Effector CD8-positive, alpha-beta T cell (primary cell): ENCODE measurements around the gene ACTR3.

Experiments
- DNase-seq: peaks from one replicate; lab custom pipeline; 2025; lab: John Stamatoyannopoulos, UW

Gene ACTR3

DNA sequence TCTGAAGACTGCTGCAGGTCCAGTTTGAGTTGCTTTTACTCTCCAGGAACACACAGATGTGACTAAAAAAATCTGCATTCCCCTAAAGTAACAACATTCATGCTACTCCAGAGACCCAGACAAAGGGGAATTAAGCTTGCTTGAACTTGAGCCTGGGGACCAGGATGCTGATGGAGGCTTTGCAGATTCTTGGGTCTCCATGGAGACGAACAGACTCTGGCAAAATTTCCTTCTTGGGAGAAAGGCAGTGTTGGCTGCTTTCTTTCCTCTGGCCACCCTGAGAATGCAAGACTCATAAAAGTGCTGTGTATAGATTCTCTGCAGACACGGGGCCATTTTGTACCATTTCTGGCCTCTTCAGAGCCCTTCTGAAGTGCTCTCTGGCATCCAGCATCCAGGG, 112.0 kb downstream of the ACTR3 start:
- DNase-seq = no peak

DNA sequence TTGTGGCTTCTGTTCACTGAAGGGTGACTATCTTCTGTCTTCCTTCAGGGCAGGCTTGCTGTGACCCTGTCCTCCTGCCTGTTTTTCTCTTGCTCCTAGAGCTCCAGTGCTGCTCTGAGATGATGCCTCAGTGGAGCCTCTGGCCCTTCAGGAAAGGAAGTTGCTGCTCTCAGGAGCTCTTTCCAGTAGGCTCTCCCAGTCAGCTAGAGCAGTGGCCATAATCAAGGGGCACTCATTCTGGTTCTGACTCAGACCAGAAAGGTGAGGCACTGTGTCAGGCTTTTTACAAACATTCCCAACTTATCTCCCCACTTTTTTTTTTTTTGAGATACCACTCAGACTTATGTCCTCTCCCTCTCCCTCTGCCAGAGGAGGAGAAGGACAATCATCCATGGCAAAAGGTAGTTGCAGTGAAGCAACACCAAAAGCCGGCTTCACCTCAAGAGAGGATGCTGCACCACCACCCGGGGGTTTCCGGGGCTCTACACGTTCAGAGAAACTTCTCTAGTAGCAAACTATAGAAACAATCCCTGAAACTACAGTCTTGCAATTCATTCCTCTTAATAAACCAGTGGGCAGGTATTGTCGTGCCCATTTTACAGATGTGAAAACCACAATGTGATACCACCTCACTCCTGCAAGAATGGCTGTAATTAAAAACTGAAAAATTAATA, 115.4 kb downstream of the ACTR3 start:
- DNase-seq = no peak

DNA sequence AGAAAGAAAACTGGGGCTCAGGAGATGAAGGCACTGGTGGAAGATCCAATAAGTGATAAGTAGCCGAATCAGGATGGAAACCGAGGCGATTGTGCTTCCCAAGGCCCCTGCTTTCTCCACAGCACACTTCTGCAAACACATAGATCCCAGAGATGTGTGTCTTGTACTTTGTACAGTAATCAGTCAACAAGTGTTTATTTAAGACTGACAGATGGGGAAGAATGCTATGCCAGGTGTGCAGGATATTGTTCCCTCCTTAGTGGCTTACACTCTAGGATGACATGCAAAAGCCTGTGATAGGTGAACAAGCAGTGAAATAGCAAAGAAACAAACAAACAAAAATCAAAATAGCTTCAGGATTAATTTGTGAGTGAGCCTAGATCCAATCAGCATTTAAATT, 116.6 kb downstream of the ACTR3 start:
- DNase-seq = no peak

DNA sequence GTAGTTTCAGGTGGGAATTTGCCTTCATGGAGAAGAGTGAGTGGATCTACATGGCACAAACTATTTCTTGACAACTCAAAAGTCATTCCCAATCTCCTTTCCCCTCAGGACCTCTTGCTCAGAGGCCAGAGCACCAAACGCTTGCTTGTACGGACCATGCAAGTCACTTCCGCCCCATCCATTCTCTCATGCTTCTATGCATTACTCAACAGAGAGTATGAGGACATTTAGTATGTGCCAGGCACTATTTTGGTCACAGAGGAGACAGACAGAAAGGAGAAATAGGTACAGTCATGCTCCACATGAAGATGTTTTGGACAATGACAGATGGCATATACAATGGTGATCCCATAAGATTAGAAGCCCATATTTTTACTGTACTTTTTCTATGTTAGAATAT, 117.5 kb downstream of the ACTR3 start:
- no peak for DNase-seq

DNA sequence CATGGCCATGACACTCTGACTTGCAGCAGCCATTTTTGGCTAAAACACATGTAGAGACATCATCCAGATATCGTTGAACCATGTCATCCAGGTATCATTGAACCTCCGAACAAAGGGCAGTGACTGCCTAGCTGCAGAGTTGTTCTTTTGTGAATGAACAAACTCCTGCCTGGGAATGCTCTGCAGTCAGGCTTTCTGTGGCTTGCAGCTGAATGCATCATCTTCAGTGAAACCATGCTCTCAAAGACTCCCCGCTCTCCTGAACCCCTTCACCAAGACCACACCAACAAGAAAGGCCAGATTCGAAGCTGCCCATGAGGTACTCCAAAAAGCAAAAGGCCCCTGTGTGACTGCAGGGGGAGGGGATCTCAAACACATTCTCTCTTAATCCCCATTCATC, 118.8 kb downstream of the ACTR3 start:
- no peak for DNase-seq

DNA sequence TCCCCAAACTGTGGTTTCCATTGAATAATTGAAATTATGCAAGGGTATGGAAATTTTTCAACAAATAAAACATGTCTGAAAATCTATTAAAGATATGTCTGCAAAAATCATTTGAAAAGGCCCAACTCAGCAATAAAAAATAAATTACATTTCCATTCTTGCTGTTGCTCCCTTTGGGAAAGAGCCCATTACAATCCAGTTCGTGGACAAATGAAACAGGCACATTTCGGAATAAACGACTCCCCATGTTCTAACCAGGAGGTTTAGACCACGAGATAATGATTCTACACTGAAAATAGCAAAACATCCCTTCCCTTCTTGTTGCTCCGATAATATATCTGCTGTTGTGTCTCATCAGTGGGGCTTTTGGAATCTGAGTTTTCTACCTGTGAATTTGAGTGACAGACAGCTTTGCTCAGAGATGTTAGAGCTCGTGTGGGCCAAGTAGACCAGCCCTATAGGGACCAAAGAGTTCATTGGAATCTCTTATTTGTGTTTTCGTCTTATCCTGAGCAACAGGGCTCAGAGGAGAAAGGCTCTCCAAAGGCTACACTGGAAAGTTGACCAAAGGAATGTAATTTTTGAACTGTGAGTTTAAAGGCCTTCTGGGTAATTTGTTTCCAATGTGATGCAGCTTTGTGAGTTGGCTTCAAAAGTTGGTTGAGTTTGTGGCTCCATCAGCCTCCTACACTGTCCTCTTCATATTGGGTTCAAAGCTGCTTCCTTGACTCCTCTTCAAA, 119.5 kb downstream of the ACTR3 start:
- DNase-seq = no peak

DNA sequence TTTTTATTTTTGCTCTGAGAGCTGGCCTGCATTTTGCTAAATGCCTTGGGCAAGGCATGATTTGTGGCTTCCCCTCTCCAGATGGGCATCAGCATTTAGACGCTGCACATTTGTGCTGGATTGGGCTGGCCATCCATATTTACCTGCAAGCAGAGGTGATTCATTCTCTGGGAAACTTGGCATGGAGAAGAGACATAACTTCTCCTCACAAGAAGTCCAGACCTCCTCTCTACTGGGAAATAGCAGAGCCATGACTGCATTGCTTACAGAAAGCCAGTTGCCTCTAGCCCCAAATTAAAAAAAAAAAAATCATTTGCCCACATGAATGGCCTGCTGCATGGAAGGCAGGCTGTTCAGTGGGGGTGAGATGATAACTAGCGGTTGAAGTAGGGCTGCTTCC, 120.1 kb downstream of the ACTR3 start:
- DNase-seq = no peak

DNA sequence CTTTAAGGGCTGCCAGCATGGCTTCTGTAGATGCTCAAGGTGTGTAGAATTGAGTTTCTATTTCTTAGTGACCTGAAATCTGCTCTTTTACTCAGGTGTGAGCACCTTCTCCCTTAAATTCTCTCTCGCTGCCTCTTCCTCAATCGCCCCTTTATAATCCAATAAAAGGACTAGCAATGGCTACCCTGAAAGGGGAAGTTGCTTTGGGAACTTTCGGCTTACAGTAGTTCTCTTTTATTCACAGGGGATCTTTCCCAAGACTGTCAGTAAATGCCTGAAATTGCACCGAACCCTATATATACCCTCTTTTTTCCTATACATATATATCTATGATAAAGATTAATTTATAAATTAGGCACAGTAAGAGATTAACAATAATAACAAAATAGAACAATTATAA, 121.8 kb downstream of the ACTR3 start:
- DNase-seq = no peak
